ENCODE results near the gene INPP5A.
"Not testable (repeated sequence)": the region's sequence is repeated elsewhere in the genome, so short reads cannot be mapped to it uniquely, and the experiment has no call there.

INPP5A gene

DNA sequence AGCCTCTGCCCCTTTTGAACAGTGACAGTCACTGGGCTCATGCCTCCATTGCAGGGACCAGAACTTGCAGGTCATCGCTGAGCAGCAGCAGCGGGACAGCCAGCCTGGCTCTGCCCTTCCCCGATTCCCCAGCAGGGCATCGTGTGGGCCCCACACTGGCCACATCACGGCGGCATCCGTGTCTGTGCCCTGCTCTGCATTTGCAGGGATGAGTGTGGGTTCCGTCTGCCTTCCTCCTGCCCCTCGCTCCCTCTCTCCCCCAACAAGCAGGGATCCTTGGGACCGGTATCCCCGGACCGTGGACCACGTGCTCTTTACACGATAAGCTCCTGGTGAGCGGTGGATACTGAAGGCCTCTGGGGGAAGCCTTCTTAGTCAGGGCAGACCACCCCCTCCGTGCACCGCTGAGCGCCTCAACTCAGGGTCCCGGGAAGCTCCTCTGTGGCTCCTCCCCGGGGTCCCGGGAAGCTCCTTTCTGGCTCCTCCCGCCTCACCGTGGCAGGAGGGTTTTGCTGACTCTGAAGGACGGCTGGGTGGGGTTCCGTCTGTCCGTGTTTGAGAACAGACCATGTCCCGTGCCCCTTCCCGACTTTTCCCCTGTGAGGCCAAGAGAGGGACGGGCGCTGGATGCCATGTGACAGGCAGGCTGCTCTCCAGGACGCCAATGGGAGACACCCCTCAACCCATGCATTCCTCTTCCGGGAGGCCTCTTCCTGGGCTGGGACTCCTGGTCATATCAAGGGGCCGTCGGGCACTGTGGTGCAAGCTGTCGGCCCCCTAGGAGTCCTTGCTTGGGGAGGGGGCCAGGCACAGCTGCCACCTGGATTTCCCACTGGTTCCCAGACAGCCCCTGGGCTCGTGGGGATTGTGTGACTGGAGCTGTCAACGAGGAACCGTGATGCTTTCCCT lies 271.9 kb downstream of the INPP5A start:
- no peak for DNase-seq (ENCODE audit: low read depth in 1 of 2, low spot score in 1 of 2)

- DNase-seq (ENCODE audit: low read depth in 1 of 2, low spot score in 1 of 2), result no peak
Measured at GRCh38 chr10:132810141-132810806, 272.7 kb downstream of the INPP5A start.

GRCh38 chr10:132810807-132811700 lies 273.5 kb downstream of the INPP5A start:
- DNase-seq (ENCODE audit: low read depth in 1 of 2, low spot score in 1 of 2), result no peak

- no peak for DNase-seq (ENCODE audit: low read depth in 1 of 2, low spot score in 1 of 2)
Measured at GRCh38 chr10:132811891-132812481, 274.4 kb downstream of the INPP5A start.

DNA sequence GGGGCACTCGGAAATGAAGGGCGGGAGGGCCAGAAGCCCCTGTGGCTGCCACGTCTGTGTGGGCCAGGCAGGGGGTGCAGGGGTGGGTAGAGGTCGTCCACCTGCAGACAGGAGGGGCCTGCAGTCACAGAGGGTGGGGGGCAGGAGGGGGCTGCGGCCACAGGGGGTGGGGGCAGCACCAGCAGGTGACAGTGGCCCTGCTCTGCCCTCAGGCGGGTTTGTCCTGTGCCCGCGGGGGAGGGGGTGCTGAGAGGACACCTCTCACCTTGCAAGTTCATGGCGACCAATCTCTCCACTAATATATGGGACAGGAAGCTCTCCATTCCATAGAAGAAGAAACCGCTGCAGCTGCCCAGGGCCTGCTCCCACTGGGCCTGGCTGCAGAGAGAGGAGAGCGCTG lies 274.9 kb downstream of the INPP5A start:
- no peak for DNase-seq (ENCODE audit: low read depth in 1 of 2, low spot score in 1 of 2)

DNA sequence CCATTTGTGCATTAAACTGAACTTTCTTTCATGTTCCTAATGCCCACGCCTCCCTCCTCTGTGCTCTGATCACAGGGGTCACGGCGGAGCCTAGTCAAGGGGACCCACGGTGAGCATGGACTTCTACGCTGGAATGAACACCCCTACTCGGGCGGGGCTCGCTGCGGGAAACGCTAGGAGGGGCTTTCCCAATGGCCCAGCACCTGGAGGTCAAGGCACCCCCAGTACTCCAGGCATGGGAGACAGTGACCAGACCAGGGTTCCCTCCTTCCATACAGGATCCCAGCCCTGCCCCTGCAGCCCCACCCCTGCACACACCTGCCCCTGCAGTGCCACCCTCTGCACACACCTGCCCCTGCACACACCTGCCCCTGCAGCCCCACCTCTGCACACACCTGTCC lies 275.4 kb downstream of the INPP5A start:
- no peak for DNase-seq (ENCODE audit: low read depth in 1 of 2, low spot score in 1 of 2)

DNA sequence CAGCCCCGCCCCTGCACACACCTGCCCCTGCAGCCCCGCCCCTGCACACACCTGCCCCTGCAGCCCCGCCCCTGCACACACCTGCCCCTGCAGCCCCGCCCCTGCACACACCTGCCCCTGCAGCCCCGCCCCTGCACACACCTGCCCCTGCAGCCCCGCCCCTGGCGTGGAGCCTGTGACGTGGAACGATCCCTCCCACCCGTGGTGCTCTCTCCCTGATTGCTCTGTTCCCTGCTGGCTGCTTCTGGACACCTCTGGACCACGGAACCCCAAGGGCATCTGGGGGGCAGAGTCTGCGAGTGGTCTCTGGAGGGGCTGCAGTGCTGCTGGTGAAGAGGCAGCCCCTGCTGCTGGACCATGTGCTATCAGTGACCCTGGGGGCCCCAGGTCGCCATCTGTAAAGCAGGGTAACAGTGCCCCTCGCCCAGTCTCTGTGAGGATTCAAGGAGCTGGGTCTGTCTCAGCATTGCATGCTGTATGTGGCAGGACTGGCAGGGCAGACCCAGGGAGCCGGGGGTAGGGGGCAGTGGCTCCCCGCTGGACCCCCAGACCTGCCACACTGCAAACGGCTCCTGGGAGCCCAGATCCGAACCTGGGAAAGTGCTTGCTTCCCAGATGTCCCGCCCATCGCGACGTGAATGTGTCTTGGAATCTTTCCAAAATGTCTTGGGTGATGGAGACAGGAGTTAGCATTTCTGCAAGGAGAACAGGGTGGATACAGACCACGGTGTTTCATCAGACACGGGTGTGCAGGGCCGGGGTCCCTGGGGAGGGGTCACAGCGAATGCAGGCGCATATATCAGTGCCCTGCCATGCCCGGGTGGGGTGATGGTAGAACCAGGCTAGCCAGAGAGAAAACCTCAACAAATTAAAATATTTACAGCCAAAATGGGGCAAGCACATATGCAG lies 276.2 kb downstream of the INPP5A start:
- no peak for DNase-seq (ENCODE audit: low read depth in 1 of 2, low spot score in 1 of 2)

- DNase-seq (ENCODE audit: low read depth in 1 of 2, low spot score in 1 of 2), result no peak
Measured at GRCh38 chr10:132814469-132814856, 276.9 kb downstream of the INPP5A start.

DNA sequence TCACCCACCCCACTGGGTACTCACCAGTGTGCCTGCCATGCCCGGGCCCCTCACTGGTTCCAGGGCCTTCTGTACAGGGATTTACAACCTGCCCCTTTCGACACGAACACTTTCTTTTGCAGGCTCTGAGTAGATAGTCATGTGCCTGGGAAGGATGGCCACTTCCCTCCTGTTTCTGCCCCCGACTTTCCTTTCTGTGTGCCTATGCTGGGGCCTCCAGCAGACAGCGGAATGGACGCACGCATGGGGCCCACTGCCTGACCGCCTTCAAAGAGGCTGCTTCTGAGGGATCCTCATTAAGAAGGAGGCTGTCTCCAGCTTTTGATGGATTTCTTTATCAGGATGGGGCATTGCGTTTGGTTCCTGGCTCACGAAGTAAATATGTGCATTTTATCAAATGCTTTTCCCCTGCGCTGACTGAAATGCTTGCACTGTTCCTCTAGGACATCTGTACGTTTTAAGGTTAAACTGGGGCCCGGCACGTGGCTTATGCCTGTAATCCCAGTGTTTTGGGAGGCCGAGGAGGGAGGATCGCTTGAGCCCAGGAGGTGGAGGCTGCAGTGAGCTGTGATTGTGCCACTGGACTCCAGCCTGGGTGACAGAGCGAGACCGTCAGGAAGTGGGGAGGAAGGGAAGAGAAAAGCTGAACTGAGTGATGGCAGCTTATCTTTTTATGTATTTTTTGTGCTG lies 277.7 kb downstream of the INPP5A start:
- no peak for DNase-seq (ENCODE audit: low read depth in 1 of 2, low spot score in 1 of 2)

- no peak for DNase-seq (ENCODE audit: low read depth in 1 of 2, low spot score in 1 of 2)
Measured at GRCh38 chr10:132816718-132817117, 279.1 kb downstream of the INPP5A start.

DNA sequence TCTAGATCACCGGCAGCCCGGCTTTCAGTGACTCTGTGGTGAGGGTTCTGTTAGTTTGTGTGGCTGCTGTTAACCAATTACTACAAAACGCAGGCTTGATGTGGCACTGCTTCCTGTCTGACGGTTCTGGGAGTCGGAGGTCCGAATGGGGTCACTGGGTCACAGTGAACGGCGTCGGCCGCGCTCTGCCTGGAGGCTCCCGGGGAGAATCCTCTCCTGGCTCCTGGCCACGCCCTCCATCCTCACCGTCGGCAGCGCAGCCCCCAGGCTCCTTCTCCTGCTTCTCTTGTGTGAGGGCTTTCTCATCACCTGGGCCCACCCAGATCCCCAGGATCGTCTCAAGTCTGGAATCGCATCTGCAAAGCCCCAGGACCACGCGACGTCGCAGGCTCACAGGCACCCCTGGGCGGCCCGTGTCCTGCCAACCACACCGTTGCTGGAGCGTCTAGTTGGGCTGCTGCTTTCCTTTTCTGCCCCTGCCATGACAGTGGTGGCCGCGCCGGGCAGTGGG lies 280.2 kb downstream of the INPP5A start:
- no peak for DNase-seq (ENCODE audit: low read depth in 1 of 2, low spot score in 1 of 2)

- DNase-seq (ENCODE audit: low read depth in 1 of 2, low spot score in 1 of 2), result no peak
Measured at GRCh38 chr10:132820056-132820455, 282.5 kb downstream of the INPP5A start.

- DNase-seq (ENCODE audit: low read depth in 1 of 2, low spot score in 1 of 2), result not testable (repeated sequence)
Measured at GRCh38 chr10:132825783-132826523, 288.4 kb downstream of the INPP5A start.

GRCh38 chr10:132826524-132827422 lies 289.2 kb downstream of the INPP5A start:
- DNase-seq (ENCODE audit: low read depth in 1 of 2, low spot score in 1 of 2), result no peak

- DNase-seq (ENCODE audit: low read depth in 1 of 2, low spot score in 1 of 2), result no peak
Measured at GRCh38 chr10:132827423-132827789, 289.8 kb downstream of the INPP5A start.

DNA sequence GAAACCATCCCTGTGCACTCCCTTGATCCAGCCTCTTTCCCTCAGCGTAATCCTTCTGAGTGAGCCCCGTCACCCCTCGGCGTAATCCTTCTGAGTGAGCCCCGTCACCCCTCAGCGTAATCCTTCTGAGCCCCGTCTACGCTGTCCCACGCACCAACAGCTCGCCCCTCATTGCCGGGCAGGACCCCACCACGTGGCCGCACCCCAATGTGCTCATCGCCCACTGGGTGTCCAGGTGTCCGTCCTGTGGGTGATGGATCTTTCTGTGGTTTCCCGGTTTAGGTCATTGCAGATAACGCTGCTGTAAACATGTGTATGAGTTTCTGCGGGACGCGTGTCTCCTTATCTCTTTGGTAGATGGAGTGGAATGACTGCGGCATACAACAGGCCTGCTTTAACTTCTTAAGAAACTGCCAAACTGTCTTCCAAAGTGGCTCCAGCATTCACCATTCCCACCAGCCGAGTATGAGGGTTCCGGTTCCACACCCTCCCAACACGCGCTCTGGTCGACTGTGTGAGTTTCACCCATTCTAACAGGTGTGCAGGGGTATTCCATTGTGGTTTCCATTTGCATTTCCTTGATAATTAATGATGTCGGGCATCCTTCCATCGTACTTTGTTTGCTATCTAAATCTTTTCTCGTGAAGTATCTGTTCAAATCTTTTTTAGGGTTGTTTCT lies 290.4 kb downstream of the INPP5A start:
- DNase-seq (ENCODE audit: low read depth in 1 of 2, low spot score in 1 of 2), result no peak

GRCh38 chr10:132828681-132829080 lies 291.1 kb downstream of the INPP5A start:
- no peak for DNase-seq (ENCODE audit: low read depth in 1 of 2, low spot score in 1 of 2)
